GM23338 (cell line): ENCODE results near the gene GPR135. TPM values are rescaled to one million over a fixed set of nuclear protein-coding genes. Genes with fewer than 3 reads are reported as not detected.

Experiments
- ATAC-seq: fragments of 200-7000 bp; cut with Tn5 transposase; 3 replicates; pipeline ENCODE4 v1.9.1; 2020
- DNase-seq: peaks from one replicate; pipeline ENCODE4 v3.0.0-alpha.2; 2015; ENCODE audit warnings: low spot score
- H2AFZ ChIP-seq: fragments of 200-600 bp; sonication (generic); 2 replicates; pipeline ENCODE4 v1.8.0; 2016; ENCODE audit warnings: antibody characterized with exemption, mild to moderate bottlenecking, moderate library complexity
- H3F3A ChIP-seq: fragments of 200-600 bp; sonication (generic); replicated peaks from 2 replicates; pipeline ENCODE4 v1.8.0; 2017; ENCODE audit warnings: antibody characterized with exemption, mixed run types, low read depth
- H3K27ac ChIP-seq: fragments of 200-600 bp; sonication (generic); 2 replicates; pipeline ENCODE4 v1.6.1; 2016; ENCODE audit warnings: low read depth
- H3K27me3 ChIP-seq: fragments of 200-600 bp; sonication (generic); 2 replicates; pipeline ENCODE4 v1.8.0; 2016; ENCODE audit warnings: mild to moderate bottlenecking, mixed run types, moderate library complexity; ENCODE audit not compliant: insufficient read depth
- H3K36me3 ChIP-seq: fragments of 200-600 bp; sonication (generic); 2 replicates; pipeline ENCODE4 v1.8.0; 2016; ENCODE audit warnings: mild to moderate bottlenecking; ENCODE audit not compliant: insufficient read depth
- H3K4me1 ChIP-seq: fragments of 200-600 bp; sonication (generic); 2 replicates; pipeline ENCODE4 v1.8.0; 2016; ENCODE audit warnings: mild to moderate bottlenecking, moderate library complexity; ENCODE audit not compliant: insufficient read depth
- H3K4me2 ChIP-seq: fragments of 200-600 bp; sonication (generic); 2 replicates; pipeline ENCODE4 v1.7.1; 2017; ENCODE audit warnings: mixed run types
- H3K4me3 ChIP-seq: fragments of 200-600 bp; sonication (generic); 2 replicates; pipeline ENCODE4 v1.6.1; 2016; ENCODE audit warnings: mixed run types
- H3K79me2 ChIP-seq: fragments of 200-600 bp; sonication (generic); replicated peaks from 2 replicates; pipeline ENCODE4 v1.8.0; 2017; ENCODE audit warnings: mild to moderate bottlenecking; ENCODE audit not compliant: insufficient read depth
- H3K9me2 ChIP-seq: fragments of 200-600 bp; sonication (generic); 2 replicates; pipeline ENCODE4 v1.8.0; 2017; ENCODE audit not compliant: insufficient read depth
- H4K20me1 ChIP-seq: fragments of 200-600 bp; sonication (generic); replicated peaks from 2 replicates; pipeline ENCODE4 v1.8.0; 2017; ENCODE audit warnings: mild to moderate bottlenecking; ENCODE audit not compliant: insufficient read depth
- H3K27ac Mint-ChIP-seq: 2 replicates; pipeline ENCODE4 v1.8.0; 2020; ENCODE audit warnings: inconsistent platforms, mild to moderate bottlenecking, moderate library complexity, mixed read lengths
- H3K27me3 Mint-ChIP-seq: 3 replicates; pipeline ENCODE4 v1.8.0; 2022; ENCODE audit warnings: low read depth, mild to moderate bottlenecking, moderate library complexity, mixed read lengths, inconsistent platforms; ENCODE audit not compliant: insufficient read depth, poor library complexity
- H3K36me3 Mint-ChIP-seq: 3 replicates; pipeline ENCODE4 v1.8.0; 2021; ENCODE audit warnings: low read depth, mild to moderate bottlenecking, inconsistent platforms, moderate library complexity, mixed read lengths
- H3K4me1 Mint-ChIP-seq: 3 replicates; pipeline ENCODE4 v1.8.0; 2020; ENCODE audit warnings: mild to moderate bottlenecking, inconsistent platforms, mixed read lengths
- H3K4me3 Mint-ChIP-seq: 3 replicates; pipeline ENCODE4 v1.8.0; 2021; ENCODE audit warnings: moderate library complexity, mild to moderate bottlenecking, inconsistent platforms, mixed read lengths
- H3K9me3 Mint-ChIP-seq: 3 replicates; pipeline ENCODE4 v1.8.0; 2020; ENCODE audit warnings: moderate library complexity, mild to moderate bottlenecking, inconsistent platforms, mixed read lengths
- NANOG ChIP-seq: IDR thresholded peaks from 2 replicates; pipeline ENCODE4 v1.6.1; 2016; ENCODE audit warnings: antibody characterized with exemption, borderline replicate concordance
- POLR2AphosphoS5 ChIP-seq: IDR thresholded peaks from 2 replicates; pipeline ENCODE4 v1.6.1; 2016; ENCODE audit warnings: antibody characterized with exemption, low read depth
- STAT1 ChIP-seq: IDR thresholded peaks from one replicate; pipeline ENCODE4 v1.6.1; 2016; ENCODE audit warnings: antibody characterized with exemption; ENCODE audit not compliant: unreplicated experiment
- ZNF114 ChIP-seq: fragments of 250-450 bp; sonication (Bioruptor Pico); IDR thresholded peaks from 2 replicates; pipeline ENCODE4 v1.5.0; 2020; ENCODE audit warnings: mild to moderate bottlenecking, moderate library complexity
- ZNF331 ChIP-seq: fragments of 250-450 bp; sonication (Bioruptor Pico); IDR thresholded peaks from 2 replicates; pipeline ENCODE4 v1.5.0; 2020; ENCODE audit warnings: low read depth, mild to moderate bottlenecking, moderate library complexity
- polyA plus RNA-seq: library from polyadenylated mRNA; unstranded; fragments of >200 nt; fragmentation: Nextera tagmentation; extraction: Ambion mirVana; gene quantifications from 2 replicates; pipeline ENCODE4 v1.2.1, GENCODE V29; 2016
- total RNA-seq: library from RNA; depleted of rRNA; stranded (reverse); fragments of >200 nt; shearing (Covaris generic); gene quantifications from 2 replicates; pipeline ENCODE4 v1.2.3, GENCODE V29; 2014
- TF ChIP-seq, protein P1 (sequence below), 2 experiments: fragments of 200-600 bp in 1 of 2; sonication (generic) in 1 of 2; conservative IDR thresholded peaks; 2 replicates each; pipeline versions ENCODE4 v1.5.1 to v1.6.1; 2016 to 2017; ENCODE audit warnings: antibody characterized with exemption in 2 of 2, low read depth in 2 of 2, mild to moderate bottlenecking in 2 of 2, moderate library complexity in 1 of 2
- TF ChIP-seq, protein P2 (sequence below): IDR thresholded peaks from one replicate; pipeline ENCODE4 v1.6.1; 2018; ENCODE audit warnings: antibody characterized with exemption; ENCODE audit not compliant: unreplicated experiment
- TF ChIP-seq, protein P3 (sequence below): IDR thresholded peaks from 2 replicates; pipeline ENCODE4 v1.6.1; 2016; ENCODE audit warnings: antibody characterized with exemption

Gene GPR135
- total and polyA plus RNA-seq, 2 experiments from 2014 or later = 0.47 to 2.2 TPM

DNA sequence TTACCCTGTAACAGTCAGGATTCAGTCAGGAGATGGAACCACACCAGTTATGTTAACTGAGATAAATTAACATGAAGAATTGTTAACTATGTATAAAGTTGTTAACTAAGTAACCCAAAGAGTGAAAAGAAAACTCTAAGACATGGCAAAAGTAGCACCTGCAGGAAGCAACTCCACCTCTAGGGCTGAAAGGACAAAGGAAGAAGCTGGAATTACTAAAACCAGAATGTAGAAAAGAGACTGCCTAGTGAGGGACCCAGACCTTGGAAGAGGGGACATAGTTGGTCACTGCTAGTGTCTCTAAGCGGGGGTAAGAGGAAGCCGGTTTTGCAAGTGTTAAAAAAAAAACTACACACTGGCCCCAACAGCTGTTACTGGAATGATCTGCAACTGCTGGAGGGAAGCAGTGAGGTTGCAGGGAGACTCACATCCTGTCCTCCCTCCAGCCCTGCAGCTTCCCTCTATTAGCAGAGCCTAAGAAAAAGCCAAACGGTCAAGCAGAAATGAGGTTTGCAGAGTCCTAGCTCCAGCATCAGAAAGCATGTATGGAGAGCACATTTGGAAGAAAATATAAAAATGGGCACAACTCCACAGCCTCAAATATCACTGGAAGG is 39.8 kb downstream of the GPR135 start:
- peak; percentile 41 for DNase-seq
- no peaks in the 10 kb centered on the region for H3K27me3 ChIP-seq
- H3K36me3 ChIP-seq = no peaks in the 10 kb centered on the region
- H3K27ac ChIP-seq = no peak overlapping the region
- no peak overlapping the region for H3K27ac Mint-ChIP-seq
- no peaks in the 10 kb centered on the region for H4K20me1 ChIP-seq
- no peaks in the 10 kb centered on the region for H3F3A ChIP-seq
- TF ChIP-seq POLR2AphosphoS5 = no peak
- TF ChIP-seq, protein P1, sequence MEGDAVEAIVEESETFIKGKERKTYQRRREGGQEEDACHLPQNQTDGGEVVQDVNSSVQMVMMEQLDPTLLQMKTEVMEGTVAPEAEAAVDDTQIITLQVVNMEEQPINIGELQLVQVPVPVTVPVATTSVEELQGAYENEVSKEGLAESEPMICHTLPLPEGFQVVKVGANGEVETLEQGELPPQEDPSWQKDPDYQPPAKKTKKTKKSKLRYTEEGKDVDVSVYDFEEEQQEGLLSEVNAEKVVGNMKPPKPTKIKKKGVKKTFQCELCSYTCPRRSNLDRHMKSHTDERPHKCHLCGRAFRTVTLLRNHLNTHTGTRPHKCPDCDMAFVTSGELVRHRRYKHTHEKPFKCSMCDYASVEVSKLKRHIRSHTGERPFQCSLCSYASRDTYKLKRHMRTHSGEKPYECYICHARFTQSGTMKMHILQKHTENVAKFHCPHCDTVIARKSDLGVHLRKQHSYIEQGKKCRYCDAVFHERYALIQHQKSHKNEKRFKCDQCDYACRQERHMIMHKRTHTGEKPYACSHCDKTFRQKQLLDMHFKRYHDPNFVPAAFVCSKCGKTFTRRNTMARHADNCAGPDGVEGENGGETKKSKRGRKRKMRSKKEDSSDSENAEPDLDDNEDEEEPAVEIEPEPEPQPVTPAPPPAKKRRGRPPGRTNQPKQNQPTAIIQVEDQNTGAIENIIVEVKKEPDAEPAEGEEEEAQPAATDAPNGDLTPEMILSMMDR (conservative IDR thresholded peaks at IDR 0.05; ENCODE audit: low read depth in 2 of 2) = peak in 1 of 2 experiments; percentile 38; a peak in 2 of 4 replicates
- H3K4me1 Mint-ChIP-seq = peaks cover 11% of the 10 kb centered on the region; the same call in 2 of the 3 replicates
- no peak overlapping the region for H3K4me2 ChIP-seq
- no peaks in the 10 kb centered on the region for H3K79me2 ChIP-seq
- no peaks in the 10 kb centered on the region; the same call in 2 of the 3 replicates for H3K9me3 Mint-ChIP-seq
- H3K9me2 ChIP-seq = no peaks in the 10 kb centered on the region
- no peaks in the 10 kb centered on the region for H3K36me3 Mint-ChIP-seq
- H3K4me1 ChIP-seq = no peaks in the 10 kb centered on the region
- H3K27me3 Mint-ChIP-seq = peaks cover 1% of the 10 kb centered on the region
- no peak overlapping the region for H3K4me3 ChIP-seq
- H2AFZ ChIP-seq = peak overlapping the region; percentile 84; the same call in 1 of the 2 replicates
- ATAC-seq = peak; percentile 69
- H3K4me3 Mint-ChIP-seq = no peak overlapping the region

DNA sequence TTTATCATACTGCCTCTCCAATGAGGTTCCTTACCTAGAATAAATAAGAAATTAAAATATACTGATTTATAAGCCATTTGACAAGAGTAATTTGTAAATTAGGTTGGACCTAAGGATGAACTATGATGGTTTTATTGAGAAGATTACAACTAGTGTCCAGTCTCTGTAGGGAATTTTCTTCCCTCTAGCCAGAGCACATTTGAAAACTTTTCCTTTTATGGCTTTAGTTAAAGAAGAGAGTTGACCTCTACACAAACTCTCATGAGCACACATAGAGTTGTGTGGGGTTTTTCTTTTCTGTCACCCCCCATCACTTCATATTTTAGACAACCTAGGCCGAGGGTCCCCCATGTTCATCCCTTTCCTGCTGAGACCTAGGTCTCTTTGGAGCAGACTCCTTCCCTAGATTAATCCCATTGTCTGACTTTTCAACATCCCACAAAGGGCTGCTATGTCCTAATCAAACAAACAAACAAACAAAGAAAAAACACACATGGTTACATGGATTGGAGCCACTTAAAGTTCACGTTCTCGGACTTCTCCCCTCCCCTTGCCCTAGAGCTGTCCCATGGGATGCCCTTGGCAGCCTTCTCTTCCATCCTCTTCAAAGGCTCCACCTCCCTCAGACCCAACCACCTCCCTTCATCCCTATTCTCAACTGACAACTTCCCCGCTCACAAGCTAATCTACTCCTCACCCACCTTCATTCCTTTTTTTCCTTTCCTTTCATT is 40.7 kb downstream of the GPR135 start:
- TF ChIP-seq, protein P1 (conservative IDR thresholded peaks at IDR 0.05; ENCODE audit: low read depth in 2 of 2) = no peak
- TF ChIP-seq, protein P2, sequence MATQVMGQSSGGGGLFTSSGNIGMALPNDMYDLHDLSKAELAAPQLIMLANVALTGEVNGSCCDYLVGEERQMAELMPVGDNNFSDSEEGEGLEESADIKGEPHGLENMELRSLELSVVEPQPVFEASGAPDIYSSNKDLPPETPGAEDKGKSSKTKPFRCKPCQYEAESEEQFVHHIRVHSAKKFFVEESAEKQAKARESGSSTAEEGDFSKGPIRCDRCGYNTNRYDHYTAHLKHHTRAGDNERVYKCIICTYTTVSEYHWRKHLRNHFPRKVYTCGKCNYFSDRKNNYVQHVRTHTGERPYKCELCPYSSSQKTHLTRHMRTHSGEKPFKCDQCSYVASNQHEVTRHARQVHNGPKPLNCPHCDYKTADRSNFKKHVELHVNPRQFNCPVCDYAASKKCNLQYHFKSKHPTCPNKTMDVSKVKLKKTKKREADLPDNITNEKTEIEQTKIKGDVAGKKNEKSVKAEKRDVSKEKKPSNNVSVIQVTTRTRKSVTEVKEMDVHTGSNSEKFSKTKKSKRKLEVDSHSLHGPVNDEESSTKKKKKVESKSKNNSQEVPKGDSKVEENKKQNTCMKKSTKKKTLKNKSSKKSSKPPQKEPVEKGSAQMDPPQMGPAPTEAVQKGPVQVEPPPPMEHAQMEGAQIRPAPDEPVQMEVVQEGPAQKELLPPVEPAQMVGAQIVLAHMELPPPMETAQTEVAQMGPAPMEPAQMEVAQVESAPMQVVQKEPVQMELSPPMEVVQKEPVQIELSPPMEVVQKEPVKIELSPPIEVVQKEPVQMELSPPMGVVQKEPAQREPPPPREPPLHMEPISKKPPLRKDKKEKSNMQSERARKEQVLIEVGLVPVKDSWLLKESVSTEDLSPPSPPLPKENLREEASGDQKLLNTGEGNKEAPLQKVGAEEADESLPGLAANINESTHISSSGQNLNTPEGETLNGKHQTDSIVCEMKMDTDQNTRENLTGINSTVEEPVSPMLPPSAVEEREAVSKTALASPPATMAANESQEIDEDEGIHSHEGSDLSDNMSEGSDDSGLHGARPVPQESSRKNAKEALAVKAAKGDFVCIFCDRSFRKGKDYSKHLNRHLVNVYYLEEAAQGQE = no peak
- no peak for TF ChIP-seq POLR2AphosphoS5
- no peak for TF ChIP-seq ZNF331
- no peak for TF ChIP-seq ZNF114 (CRISPR knock-in tag)
- no peak for TF ChIP-seq NANOG
- TF ChIP-seq STAT1 = no peak
- TF ChIP-seq, protein P3, sequence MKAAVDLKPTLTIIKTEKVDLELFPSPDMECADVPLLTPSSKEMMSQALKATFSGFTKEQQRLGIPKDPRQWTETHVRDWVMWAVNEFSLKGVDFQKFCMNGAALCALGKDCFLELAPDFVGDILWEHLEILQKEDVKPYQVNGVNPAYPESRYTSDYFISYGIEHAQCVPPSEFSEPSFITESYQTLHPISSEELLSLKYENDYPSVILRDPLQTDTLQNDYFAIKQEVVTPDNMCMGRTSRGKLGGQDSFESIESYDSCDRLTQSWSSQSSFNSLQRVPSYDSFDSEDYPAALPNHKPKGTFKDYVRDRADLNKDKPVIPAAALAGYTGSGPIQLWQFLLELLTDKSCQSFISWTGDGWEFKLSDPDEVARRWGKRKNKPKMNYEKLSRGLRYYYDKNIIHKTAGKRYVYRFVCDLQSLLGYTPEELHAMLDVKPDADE = no peak
- H3K4me2 ChIP-seq = no peak overlapping the region
- H3K79me2 ChIP-seq = no peaks in the 10 kb centered on the region
- H2AFZ ChIP-seq = peak overlapping the region; percentile 47; the same call in 1 of the 2 replicates
- ATAC-seq (no peak), DNase-seq (no peak)
- Mint-ChIP-seq H3K27me3 (peaks cover 1% of the 10 kb centered on the region), H3K4me1 (peaks cover 11% of the 10 kb centered on the region; the same call in 2 of the 3 replicates), H3K9me3 (no peaks in the 10 kb centered on the region; the same call in 2 of the 3 replicates), H3K4me3 (no peak overlapping the region), H3K27ac (no peak overlapping the region), H3K36me3 (no peaks in the 10 kb centered on the region)
- no peak overlapping the region for H3K27ac ChIP-seq
- H3F3A ChIP-seq = no peaks in the 10 kb centered on the region
- H3K9me2 ChIP-seq = no peaks in the 10 kb centered on the region
- no peaks in the 10 kb centered on the region for H3K27me3 ChIP-seq
- no peak overlapping the region for H3K4me3 ChIP-seq
- no peaks in the 10 kb centered on the region for H4K20me1 ChIP-seq
- H3K4me1 ChIP-seq = no peaks in the 10 kb centered on the region
- H3K36me3 ChIP-seq = no peaks in the 10 kb centered on the region
